ENCODE measurements around the gene BAD. TPM values are rescaled to one million over a fixed set of nuclear protein-coding genes. Genes with fewer than 3 reads are reported as not detected.
A peak's percentile ranks its signal among the peaks of the same experiment; 100 is the strongest.

BAD gene
- total RNA-seq, 2 experiments from 2014 or later, result 23.5 to 24.2 TPM

DNA sequence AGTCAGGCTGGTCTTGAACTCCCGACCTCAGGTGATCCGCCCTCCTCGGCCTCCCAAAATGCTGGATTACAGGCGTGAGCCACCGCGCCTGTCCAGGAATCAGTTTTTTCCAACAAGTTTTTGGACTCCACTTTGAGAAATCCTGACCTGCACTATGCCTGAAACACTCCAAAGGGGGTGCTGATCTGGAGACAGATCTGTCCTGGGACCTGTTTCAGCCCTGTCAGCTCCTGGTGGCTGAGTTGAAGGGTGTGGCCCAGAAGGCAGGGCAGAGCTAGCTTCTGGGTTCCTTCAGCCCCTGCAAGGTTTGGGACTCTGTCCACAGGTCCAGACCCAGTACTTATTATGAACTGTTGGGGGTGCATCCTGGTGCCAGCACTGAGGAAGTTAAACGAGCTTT is 52.9 kb downstream of the BAD start:
- Mint-ChIP-seq H3K27me3 (no peaks in the 10 kb centered on the region), H3K27ac (peak overlapping the region; percentile 38), H3K9me3 (no peaks in the 10 kb centered on the region), H3K4me1 (peaks cover 40% of the 10 kb centered on the region), H3K36me3 (peaks cover 4% of the 10 kb centered on the region), H3K4me3 (peak overlapping the region; percentile 83)
- DNase-seq, result no peak

DNA sequence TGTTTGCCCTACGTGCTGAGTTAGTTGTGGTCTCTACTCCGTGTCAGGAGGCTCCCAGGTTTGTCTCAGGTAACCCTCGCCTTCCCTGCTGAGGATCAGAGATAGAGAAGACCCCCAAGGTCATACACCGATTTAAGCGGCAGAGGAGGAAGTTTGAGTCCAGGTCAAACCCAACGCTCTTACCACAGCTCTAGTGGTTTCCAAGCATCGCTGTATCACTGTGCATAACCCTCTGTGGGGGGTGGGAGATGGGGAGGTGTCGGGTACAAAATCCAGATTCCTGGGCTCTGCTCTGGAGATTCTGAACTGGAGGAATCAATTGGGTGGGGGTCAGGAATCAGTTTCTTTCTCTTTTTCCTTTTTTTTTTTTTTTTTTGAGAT is 53.5 kb downstream of the BAD start:
- H3K27ac Mint-ChIP-seq, result peak overlapping the region; percentile 86
- peaks cover 4% of the 10 kb centered on the region for H3K36me3 Mint-ChIP-seq
- DNase-seq, result no peak
- no peaks in the 10 kb centered on the region for H3K27me3 Mint-ChIP-seq
- H3K4me3 Mint-ChIP-seq, result peak overlapping the region; percentile 83
- H3K4me1 Mint-ChIP-seq, result peaks cover 40% of the 10 kb centered on the region
- no peaks in the 10 kb centered on the region for H3K9me3 Mint-ChIP-seq

DNA sequence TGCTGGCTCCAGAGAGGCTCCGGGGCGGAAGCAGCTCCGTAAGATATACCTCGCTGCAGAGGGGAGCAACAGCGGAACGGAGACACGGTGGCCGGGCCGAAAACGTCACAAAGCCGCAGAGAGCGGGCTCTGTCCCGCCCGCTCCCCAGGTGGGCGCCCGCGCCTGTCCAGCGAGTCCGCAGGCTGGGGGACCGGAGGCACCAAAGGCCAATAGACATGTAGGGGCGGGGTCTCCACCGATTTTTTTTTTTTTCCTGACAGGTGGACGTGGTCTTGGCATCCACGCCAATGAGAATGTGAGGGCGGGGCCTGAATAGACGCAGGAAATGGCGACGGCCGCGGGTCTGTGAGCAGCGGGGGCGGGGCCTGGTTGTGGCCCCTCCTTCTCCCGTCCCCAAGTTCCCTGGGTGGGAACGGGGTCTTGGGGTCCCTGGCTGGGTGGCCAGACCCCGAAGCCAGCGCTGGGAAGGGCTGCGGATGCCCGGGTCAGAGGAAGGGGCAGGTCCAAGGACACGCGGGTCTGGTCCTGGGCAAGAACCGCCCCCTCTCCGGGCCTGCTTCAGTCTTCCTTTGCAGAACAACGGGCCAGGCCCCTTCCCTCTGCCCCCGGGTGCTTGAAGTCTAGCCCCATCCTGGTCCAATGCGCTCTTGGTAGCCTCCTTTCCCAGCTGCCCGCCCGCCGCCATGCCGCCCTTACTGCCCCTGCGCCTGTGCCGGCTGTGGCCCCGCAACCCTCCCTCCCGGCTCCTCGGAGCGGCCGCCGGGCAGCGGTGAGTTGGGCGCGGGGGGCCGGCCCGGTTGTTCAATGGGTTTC is 54.1 kb downstream of the BAD start, which contains the start of gene DNAJC4:
TSS of gene DNAJC4 (plus strand) at position 378 of the 814 bp plus-strand sequence. CDS start at position 685, 307 bp downstream.
- no peaks in the 10 kb centered on the region for H3K9me3 Mint-ChIP-seq
- H3K36me3 Mint-ChIP-seq, result peaks cover 4% of the 10 kb centered on the region
- peak within 1 kb of the TSS; percentile 86 for H3K27ac Mint-ChIP-seq
- DNase-seq, result peak; percentile 88
- no peaks in the 10 kb centered on the region for H3K27me3 Mint-ChIP-seq
- peaks cover 38% of the 10 kb centered on the region for H3K4me1 Mint-ChIP-seq
- H3K4me3 Mint-ChIP-seq, result peak within 1 kb of the TSS; percentile 83

DNA sequence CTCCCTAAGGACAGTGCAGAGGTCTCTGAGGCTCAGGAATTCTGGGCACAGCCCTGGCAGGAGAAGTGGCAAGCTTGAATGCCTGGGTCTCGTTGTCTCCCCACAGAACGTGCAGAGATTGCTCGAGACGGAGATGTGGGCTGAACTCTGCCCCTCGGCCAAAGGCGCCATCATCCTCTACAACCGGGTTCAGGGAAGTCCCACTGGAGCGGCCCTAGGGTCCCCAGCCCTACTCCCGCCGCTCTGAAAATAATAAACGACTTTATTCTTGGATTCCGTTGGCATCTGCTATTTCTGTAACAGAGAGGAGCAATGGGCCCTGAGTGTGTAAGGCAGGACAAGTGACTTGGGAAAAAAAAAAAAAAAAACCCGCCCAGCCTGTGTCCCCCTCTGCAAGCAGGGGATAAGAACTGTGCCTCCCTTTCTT is 54.7 kb downstream of the BAD start:
- no peaks in the 10 kb centered on the region for H3K9me3 Mint-ChIP-seq
- H3K27me3 Mint-ChIP-seq, result no peaks in the 10 kb centered on the region
- H3K4me3 Mint-ChIP-seq, result peak overlapping the region; percentile 83
- DNase-seq, result no peak
- peak overlapping the region; percentile 86 for H3K27ac Mint-ChIP-seq
- peaks cover 4% of the 10 kb centered on the region for H3K36me3 Mint-ChIP-seq
- peaks cover 40% of the 10 kb centered on the region for H3K4me1 Mint-ChIP-seq

DNA sequence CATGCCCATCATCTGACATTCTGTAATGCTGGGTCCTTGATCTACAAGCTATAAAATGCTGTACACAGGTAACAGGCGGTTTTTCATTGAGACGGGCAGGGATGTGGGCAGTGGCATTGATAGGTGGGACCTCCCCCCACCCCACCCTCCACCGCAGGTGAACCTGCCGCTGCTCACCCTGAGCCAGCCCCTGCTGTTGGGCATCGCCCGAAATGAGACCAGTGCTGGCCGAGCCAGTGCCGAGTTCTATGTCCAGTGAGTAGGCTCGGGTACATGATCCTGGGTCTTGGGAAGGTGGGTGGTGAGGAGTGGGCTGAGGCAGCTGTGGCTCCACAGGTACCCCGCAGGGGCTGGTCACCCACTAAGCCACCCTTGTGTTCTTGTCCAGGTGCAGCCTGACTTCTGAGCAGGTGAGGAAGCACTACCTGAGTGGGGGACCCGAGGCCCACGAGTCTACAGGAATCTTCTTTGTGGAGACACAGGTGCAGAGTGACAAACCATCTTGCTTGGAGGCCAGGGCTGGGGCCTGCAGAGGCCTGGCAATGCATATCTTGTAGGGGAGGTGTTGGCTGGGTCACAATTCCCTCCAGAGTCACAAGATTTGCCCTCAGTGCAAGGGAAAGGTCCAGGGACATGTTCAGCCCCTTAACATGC is 55.2 kb downstream of the BAD start:
- no peaks in the 10 kb centered on the region for H3K27me3 Mint-ChIP-seq
- H3K9me3 Mint-ChIP-seq, result no peaks in the 10 kb centered on the region
- peaks cover 43% of the 10 kb centered on the region for H3K4me1 Mint-ChIP-seq
- H3K4me3 Mint-ChIP-seq, result peak overlapping the region; percentile 83
- peak overlapping the region; percentile 65 for H3K27ac Mint-ChIP-seq
- peaks cover 4% of the 10 kb centered on the region for H3K36me3 Mint-ChIP-seq
- DNase-seq, result no peak

DNA sequence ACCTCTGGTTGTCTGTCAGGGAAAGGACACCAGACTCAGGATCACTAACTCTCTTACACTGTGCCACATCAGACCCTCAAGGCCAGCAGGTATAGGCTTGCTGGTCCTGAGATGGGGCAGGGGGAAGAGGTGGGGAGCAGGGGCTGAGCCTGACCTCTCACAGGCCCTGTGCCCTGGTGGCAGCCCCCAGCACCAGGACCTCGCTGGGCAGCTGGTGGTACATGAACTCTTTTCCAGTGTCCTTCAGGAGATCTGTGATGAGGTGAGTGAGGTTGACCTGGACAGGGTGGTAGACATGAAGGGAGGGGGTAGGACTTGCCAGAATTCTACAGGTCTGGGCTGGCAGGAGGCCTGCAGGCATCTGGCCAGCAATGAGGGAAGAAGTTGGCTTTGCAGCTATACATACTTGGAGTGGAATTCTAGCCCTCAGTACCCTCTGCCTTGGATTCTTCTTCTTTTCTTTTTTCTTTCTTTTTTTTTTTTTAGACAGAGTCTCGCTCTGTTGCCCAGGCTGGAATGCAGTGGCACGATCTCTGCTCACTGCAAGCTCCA is 57.0 kb downstream of the BAD start:
- Mint-ChIP-seq H3K27me3 (no peaks in the 10 kb centered on the region), H3K4me3 (peak overlapping the region; percentile 89), H3K9me3 (no peaks in the 10 kb centered on the region), H3K4me1 (peaks cover 39% of the 10 kb centered on the region), H3K36me3 (peaks cover 4% of the 10 kb centered on the region), H3K27ac (peak overlapping the region; percentile 84)
- DNase-seq, result no peak

DNA sequence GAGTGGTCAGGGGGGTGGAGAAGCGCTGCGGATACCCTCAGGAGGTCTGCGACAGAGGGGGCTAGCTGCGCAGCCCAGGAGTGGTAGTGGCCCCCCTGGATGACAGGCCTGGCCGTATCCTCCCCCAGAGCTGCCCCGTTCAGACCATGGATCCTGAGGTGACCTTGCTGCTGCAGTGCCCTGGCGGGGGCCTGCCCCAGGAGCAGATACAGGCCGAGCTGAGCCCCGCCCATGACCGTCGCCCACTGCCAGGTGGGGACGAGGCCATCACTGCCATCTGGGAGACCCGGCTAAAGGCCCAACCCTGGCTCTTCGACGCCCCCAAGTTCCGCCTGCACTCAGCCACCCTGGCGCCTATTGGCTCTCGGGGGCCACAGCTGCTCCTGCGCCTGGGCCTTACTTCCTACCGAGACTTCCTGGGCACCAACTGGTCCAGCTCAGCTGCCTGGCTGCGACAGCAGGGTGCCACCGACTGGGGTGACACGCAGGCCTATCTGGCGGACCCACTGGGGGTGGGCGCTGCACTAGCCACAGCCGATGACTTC is 57.9 kb downstream of the BAD start:
- no peaks in the 10 kb centered on the region for H3K27me3 Mint-ChIP-seq
- peaks cover 4% of the 10 kb centered on the region for H3K36me3 Mint-ChIP-seq
- peak overlapping the region; percentile 84 for H3K27ac Mint-ChIP-seq
- H3K4me3 Mint-ChIP-seq, result peak overlapping the region; percentile 89
- DNase-seq, result peak; percentile 81
- peaks cover 35% of the 10 kb centered on the region for H3K4me1 Mint-ChIP-seq
- no peaks in the 10 kb centered on the region for H3K9me3 Mint-ChIP-seq

DNA sequence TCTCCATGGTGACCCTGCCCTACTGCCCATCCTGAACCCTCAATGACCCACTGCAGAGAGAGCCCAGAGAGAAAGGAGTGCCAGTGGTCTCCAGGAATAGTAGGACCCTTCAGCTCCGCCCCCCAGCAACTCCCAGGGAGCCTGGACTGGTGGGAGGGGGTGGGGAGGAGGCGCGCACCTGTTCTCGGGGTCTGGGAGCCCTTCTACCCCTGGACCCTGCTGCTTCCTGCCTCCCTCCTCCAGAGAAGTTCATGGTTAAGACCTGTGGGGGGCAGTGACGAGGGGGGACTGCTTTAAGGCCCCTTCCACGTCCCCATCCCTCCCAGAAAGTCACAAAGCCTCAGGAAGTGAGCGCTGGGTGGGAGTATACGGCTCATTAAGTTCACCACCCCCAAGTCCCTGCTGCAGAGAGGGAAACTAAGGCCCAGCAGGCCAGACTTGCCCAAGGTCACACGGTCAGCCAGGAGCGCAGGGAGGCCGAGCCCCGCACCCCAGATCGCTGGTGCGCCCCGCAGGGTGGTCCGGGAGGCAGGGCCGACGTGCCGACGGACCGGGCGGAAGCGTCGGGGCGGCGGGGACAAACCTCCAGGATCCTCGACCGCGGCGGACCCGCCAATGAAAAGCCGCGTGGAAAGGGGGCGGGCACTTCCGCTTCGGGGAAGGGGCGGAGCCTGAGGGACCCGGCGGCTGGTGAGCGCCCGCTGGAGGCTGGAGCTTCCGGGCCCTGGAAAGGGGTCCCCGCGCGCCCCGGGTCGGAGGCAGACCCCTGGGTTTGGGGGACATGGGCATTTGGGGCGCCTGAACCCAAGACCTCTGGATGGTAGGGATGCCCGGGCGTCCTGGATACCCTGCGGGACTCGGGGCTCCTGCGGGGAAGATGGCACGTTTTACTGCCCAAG is 58.6 kb downstream of the BAD start, which contains the start of the genes NUDT22 and TRPT1:
TSS of gene NUDT22 (plus strand) at position 667 of the 899 bp plus-strand sequence. CDS start 379 bp downstream, outside the sequence.
TSS of gene TRPT1 (minus strand) at position 579 of the 899 bp plus-strand sequence. CDS start at position 253, 326 bp downstream.
- Mint-ChIP-seq H3K4me1 (peaks cover 31% of the 10 kb centered on the region), H3K27ac (peak within 1 kb of the TSS; percentile 87), H3K4me3 (peak within 1 kb of the TSS; percentile 89), H3K27me3 (no peaks in the 10 kb centered on the region), H3K36me3 (peaks cover 8% of the 10 kb centered on the region), H3K9me3 (no peaks in the 10 kb centered on the region)
- DNase-seq, result peak; percentile 97

DNA sequence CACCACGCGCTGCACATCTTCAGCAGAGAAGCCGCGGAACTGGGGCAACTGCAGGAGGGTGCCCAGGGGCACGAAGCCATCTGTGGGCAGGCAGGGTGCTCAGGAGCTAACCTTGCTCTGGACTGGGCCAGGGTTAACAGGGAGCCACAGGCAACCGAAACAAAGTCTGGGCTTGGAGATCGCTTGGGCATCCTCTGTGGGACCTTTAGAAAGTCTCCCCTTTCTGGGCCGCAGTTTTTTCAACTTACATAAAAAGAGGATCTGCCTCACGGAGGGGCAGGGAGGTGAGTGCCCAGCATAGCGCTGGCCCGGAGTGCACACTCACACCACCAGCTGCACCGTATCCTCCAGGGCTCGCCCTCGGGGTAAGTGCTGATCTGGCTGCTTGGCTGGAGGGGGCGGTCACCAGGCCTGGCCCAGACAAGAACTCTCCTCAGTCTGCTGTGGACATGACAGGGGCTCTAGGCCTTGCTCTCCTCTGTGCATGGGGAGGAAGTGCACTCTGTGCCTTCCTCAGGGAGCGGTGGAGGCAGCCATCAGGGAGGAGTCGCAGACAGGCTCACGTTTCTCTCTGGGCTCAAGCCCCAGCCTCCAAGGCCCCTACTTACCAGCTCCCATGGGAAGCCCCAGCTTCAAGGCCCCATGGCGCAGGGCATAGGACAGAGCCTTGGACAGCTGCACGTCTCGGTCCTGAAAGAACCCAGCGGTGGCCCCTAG is 59.4 kb downstream of the BAD start:
- Mint-ChIP-seq H3K36me3 (peaks cover 8% of the 10 kb centered on the region), H3K4me1 (peaks cover 32% of the 10 kb centered on the region), H3K9me3 (no peaks in the 10 kb centered on the region), H3K27ac (peak overlapping the region; percentile 87), H3K4me3 (peak overlapping the region; percentile 89), H3K27me3 (no peaks in the 10 kb centered on the region)
- no peak for DNase-seq

DNA sequence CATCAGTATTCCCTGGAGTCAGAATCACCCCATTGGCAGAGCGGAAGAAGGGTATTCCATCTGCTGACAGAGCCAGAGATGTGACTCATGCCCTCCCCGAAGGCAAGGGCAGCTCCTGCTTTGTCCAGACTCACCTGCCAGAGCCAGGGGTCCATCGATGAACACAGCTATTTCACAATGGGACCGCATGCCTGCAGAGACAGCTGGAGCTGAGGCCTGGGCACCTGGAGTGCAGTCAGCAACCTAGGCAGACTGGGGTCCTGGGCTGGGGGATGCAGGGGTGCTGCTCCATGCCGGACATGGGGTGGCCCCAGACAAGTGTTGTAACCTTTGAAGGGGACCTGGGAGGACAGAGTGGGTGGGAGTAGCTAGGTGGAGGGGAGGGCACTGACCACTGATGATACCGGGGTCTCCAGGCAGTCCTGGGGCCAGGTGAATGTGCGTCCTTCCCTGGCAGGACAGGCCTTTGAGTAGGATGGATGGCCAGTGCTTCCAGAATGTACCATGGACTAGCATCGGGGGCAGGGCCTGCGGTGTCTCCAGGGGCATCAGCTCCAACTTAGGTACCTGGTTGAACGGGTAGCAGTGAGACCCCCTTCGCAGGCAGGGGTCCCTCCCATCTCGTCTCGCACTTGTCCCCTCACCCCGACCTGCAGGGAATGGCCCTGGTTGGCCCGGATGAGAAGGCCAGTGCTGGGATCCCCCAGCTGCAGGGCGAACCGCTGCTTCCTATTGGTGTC is 60.1 kb downstream of the BAD start:
- DNase-seq, result no peak
- Mint-ChIP-seq H3K27me3 (no peaks in the 10 kb centered on the region), H3K4me1 (peaks cover 24% of the 10 kb centered on the region), H3K27ac (peak overlapping the region; percentile 87), H3K9me3 (no peaks in the 10 kb centered on the region), H3K4me3 (peak overlapping the region; percentile 89), H3K36me3 (peaks cover 8% of the 10 kb centered on the region)

DNA sequence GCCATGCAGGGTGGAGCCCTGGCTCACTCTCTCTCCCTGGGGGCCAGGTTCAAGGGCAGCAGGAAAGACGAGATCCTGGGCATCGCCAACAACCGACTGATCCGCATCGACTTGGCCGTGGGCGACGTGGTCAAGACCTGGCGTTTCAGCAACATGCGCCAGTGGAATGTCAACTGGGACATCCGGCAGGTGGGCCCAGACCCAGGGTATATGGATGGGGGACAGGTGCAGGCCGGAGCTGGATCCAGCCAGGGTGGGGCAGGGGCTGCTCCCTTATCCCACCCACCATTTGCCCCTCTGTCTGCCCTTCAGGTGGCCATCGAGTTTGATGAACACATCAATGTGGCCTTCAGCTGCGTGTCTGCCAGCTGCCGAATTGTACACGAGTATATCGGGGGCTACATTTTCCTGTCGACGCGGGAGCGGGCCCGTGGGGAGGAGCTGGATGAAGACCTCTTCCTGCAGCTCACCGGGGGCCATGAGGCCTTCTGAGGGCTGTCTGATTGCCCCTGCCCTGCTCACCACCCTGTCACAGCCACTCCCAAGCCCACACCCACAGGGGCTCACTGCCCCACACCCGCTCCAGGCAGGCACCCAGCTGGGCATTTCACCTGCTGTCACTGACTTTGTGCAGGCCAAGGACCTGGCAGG is 61.3 kb downstream of the BAD start:
- H3K9me3 Mint-ChIP-seq, result no peaks in the 10 kb centered on the region
- H3K4me1 Mint-ChIP-seq, result peaks cover 21% of the 10 kb centered on the region
- H3K36me3 Mint-ChIP-seq, result peaks cover 11% of the 10 kb centered on the region
- no peaks in the 10 kb centered on the region for H3K27me3 Mint-ChIP-seq
- no peak for DNase-seq
- H3K27ac Mint-ChIP-seq, result peak overlapping the region; percentile 20
- H3K4me3 Mint-ChIP-seq, result no peak overlapping the region

DNA sequence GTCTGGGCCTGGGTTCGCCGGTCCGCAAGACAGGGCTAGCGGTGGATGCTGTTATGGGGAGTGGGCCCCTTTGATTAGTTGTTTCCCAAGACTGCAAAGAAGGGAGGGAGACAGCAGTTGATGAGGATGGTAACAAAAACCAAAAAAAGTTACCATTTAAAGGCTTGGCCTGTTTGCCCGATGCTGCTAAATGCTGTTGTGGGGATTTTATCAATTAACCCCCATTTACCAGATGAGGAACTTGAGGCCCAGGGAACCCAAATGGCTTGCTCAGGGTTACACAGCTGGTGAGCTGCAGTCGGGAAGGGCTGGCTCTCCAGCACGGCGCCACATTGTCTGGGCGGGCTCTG is 61.8 kb downstream of the BAD start:
- Mint-ChIP-seq H3K36me3 (peaks cover 11% of the 10 kb centered on the region), H3K4me1 (peaks cover 16% of the 10 kb centered on the region), H3K4me3 (no peak overlapping the region), H3K27me3 (no peaks in the 10 kb centered on the region), H3K9me3 (no peaks in the 10 kb centered on the region), H3K27ac (no peak overlapping the region)
- DNase-seq, result no peak

DNA sequence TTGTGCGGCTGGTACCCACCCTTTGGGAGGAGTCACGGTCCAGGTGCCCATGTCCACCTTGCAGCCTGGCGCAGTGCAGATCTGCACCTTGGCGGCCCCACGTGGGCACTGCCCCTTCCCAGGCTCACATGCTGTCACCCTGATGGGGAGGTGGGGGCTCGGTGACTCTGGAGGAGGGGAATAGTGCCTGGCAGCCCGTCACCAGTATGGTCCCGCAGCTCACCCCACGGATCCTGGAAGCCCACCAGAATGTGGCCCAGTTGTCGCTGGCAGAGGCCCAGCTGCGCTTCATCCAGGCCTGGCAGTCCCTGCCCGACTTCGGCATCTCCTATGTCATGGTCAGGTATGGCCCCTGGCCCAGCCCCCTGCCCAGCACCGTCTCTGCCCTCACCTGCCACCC is 63.7 kb downstream of the BAD start:
- Mint-ChIP-seq H3K27ac (no peak overlapping the region), H3K4me1 (peaks cover 15% of the 10 kb centered on the region), H3K36me3 (peaks cover 16% of the 10 kb centered on the region), H3K9me3 (no peaks in the 10 kb centered on the region), H3K4me3 (no peak overlapping the region), H3K27me3 (no peaks in the 10 kb centered on the region)
- no peak for DNase-seq

Measured in activated naive CD8-positive, alpha-beta T cell treated with anti-CD3 and anti-CD28 coated beads for 36 hours (primary cell).